ENCODE results near the gene C17orf50.

C17orf50 gene

GRCh38 chr17:35811759-35812158 lies 51.1 kb downstream of the C17orf50 start:
- TF ChIP-seq, protein P1, sequence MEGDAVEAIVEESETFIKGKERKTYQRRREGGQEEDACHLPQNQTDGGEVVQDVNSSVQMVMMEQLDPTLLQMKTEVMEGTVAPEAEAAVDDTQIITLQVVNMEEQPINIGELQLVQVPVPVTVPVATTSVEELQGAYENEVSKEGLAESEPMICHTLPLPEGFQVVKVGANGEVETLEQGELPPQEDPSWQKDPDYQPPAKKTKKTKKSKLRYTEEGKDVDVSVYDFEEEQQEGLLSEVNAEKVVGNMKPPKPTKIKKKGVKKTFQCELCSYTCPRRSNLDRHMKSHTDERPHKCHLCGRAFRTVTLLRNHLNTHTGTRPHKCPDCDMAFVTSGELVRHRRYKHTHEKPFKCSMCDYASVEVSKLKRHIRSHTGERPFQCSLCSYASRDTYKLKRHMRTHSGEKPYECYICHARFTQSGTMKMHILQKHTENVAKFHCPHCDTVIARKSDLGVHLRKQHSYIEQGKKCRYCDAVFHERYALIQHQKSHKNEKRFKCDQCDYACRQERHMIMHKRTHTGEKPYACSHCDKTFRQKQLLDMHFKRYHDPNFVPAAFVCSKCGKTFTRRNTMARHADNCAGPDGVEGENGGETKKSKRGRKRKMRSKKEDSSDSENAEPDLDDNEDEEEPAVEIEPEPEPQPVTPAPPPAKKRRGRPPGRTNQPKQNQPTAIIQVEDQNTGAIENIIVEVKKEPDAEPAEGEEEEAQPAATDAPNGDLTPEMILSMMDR (IDR thresholded peaks at IDR 0.05): no peak
- Histone ChIP-seq H3K4me3 (no peak overlapping the region), H3K27ac (no peak overlapping the region)
- no peak for DNase-seq (ENCODE audit: low spot score)

DNA sequence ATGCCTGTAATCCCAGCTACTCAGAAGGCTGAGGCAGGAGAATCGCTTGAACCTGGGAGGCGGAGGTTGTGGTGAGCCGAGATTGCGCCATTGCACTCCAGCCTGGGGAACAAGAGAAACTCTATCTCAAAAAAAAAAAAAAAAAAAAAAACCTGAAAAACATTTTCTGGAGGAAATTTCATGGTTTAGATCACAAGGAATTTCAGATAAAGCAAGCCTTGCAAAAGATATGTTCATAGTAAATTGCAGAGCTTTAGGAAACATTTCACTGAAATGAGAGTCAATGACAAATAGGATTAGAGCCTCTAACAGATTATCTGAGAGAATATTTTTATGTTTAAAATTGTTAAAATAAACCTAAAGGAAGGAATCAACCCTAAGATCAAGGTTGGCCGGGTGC lies 51.8 kb downstream of the C17orf50 start:
- H3K27ac ChIP-seq: no peak overlapping the region
- no peak for DNase-seq (ENCODE audit: low spot score)

More for the DNA sequence above, 51.8 kb downstream of the C17orf50 start:
- H3K4me3 ChIP-seq: no peak overlapping the region
- TF ChIP-seq, protein P1 (IDR thresholded peaks at IDR 0.05): no peak
